ACC112 (cell line): ENCODE results near the gene YY2.
"Not testable (repeated sequence)": the region's sequence is repeated elsewhere in the genome, so short reads cannot be mapped to it uniquely, and the experiment has no call there.

Source experiments
- H2AFZ ChIP-seq: fragments of 200-600 bp; sonication (generic); one replicate; pipeline ENCODE4 v1.6.0; 2017; ENCODE audit warnings: antibody characterized with exemption, low read length; ENCODE audit not compliant: unreplicated experiment
- H3K27ac ChIP-seq: fragments of 200-600 bp; sonication (generic); 2 replicates; pipeline ENCODE4 v1.5.1; 2014; ENCODE audit warnings: low read depth, mild to moderate bottlenecking, antibody characterized with exemption, low read length, moderate library complexity
- H3K27me3 ChIP-seq: fragments of 200-600 bp; sonication (generic); 2 replicates; pipeline ENCODE4 v1.6.1; 2014; ENCODE audit warnings: mild to moderate bottlenecking, antibody characterized with exemption, low read length, moderate library complexity, mixed read lengths; ENCODE audit not compliant: insufficient read depth
- H3K36me3 ChIP-seq: fragments of 200-600 bp; sonication (generic); 2 replicates; pipeline ENCODE4 v1.6.1; 2016; ENCODE audit warnings: mild to moderate bottlenecking, antibody characterized with exemption, low read length, moderate library complexity, mixed read lengths; ENCODE audit not compliant: insufficient read depth
- H3K4me1 ChIP-seq: fragments of 200-600 bp; sonication (generic); one replicate; pipeline ENCODE4 v1.6.1; 2016; ENCODE audit warnings: low read length, mixed read lengths; ENCODE audit not compliant: insufficient read depth, unreplicated experiment, control insufficient read depth
- H3K4me3 ChIP-seq: fragments of 200-600 bp; sonication (generic); 2 replicates; pipeline ENCODE4 v1.5.1; 2014; ENCODE audit warnings: mild to moderate bottlenecking, low read depth, low read length
- H3K79me2 ChIP-seq: fragments of 200-600 bp; sonication (generic); one replicate; pipeline ENCODE4 v1.6.0; 2016; ENCODE audit warnings: low read length; ENCODE audit not compliant: control insufficient read depth, unreplicated experiment, insufficient read depth

Gene YY2

GRCh38 chrX:21873063-21873775, 17.4 kb downstream of the YY2 start:
- Histone ChIP-seq H3K27me3 (no peaks in the 10 kb centered on the region), H2AFZ (no peak overlapping the region), H3K4me3 (no peak overlapping the region), H3K27ac (no peak overlapping the region), H3K4me1 (peaks cover 4% of the 10 kb centered on the region), H3K79me2 (peaks cover 3% of the 10 kb centered on the region), H3K36me3 (peaks cover 7% of the 10 kb centered on the region; the same call in 1 of the 2 replicates)

- peaks cover 13% of the 10 kb centered on the region; the same call in 1 of the 2 replicates for H3K36me3 ChIP-seq
- H3K27me3 ChIP-seq, H2AFZ ChIP-seq, H3K27ac ChIP-seq, H3K4me1 ChIP-seq, H3K79me2 ChIP-seq, H3K4me3 ChIP-seq: not testable (repeated sequence)
Measured at GRCh38 chrX:21874182-21874581, 18.4 kb downstream of the YY2 start.

GRCh38 chrX:21875013-21875412, 19.2 kb downstream of the YY2 start:
- no peak overlapping the region for H2AFZ ChIP-seq
- peaks cover 10% of the 10 kb centered on the region; the same call in 1 of the 2 replicates for H3K36me3 ChIP-seq
- H3K4me3 ChIP-seq: no peak overlapping the region
- no peak overlapping the region for H3K27ac ChIP-seq
- H3K27me3 ChIP-seq: no peaks in the 10 kb centered on the region
- peaks cover 3% of the 10 kb centered on the region for H3K79me2 ChIP-seq
- peaks cover 4% of the 10 kb centered on the region for H3K4me1 ChIP-seq

- Histone ChIP-seq H3K27me3 (no peaks in the 10 kb centered on the region), H3K79me2 (no peaks in the 10 kb centered on the region), H3K4me1 (peaks cover 18% of the 10 kb centered on the region), H2AFZ (no peak overlapping the region), H3K27ac (no peak overlapping the region), H3K4me3 (no peak overlapping the region), H3K36me3 (peaks cover 20% of the 10 kb centered on the region)
Measured at GRCh38 chrX:21881881-21882574, 26.2 kb downstream of the YY2 start.

- no peak overlapping the region for H3K4me3 ChIP-seq
- H3K27ac ChIP-seq: no peak overlapping the region
- H3K79me2 ChIP-seq: no peaks in the 10 kb centered on the region
- peaks cover 17% of the 10 kb centered on the region for H3K36me3 ChIP-seq
- no peak overlapping the region for H2AFZ ChIP-seq
- no peaks in the 10 kb centered on the region for H3K27me3 ChIP-seq
- peaks cover 18% of the 10 kb centered on the region for H3K4me1 ChIP-seq
Measured at GRCh38 chrX:21883258-21883657, 27.5 kb downstream of the YY2 start.

- Histone ChIP-seq H3K4me1 (peaks cover 18% of the 10 kb centered on the region), H3K27ac (no peak overlapping the region; the same call in 1 of the 2 replicates), H3K36me3 (peaks cover 11% of the 10 kb centered on the region), H3K79me2 (no peaks in the 10 kb centered on the region), H3K27me3 (no peaks in the 10 kb centered on the region), H2AFZ (no peak overlapping the region), H3K4me3 (no peak overlapping the region)
Measured at GRCh38 chrX:21885568-21885967, 29.8 kb downstream of the YY2 start.

GRCh38 chrX:21905313-21905712, 49.5 kb downstream of the YY2 start:
- no peaks in the 10 kb centered on the region for H3K4me1 ChIP-seq
- H3K79me2 ChIP-seq: no peaks in the 10 kb centered on the region
- H3K27me3 ChIP-seq: no peaks in the 10 kb centered on the region
- no peak overlapping the region for H3K4me3 ChIP-seq
- H3K36me3 ChIP-seq: no peaks in the 10 kb centered on the region
- no peak overlapping the region for H3K27ac ChIP-seq
- H2AFZ ChIP-seq: no peak overlapping the region

- no peak overlapping the region for H3K27ac ChIP-seq
- H3K36me3 ChIP-seq: no peaks in the 10 kb centered on the region
- H3K4me3 ChIP-seq: no peak overlapping the region
- no peaks in the 10 kb centered on the region for H3K27me3 ChIP-seq
- no peaks in the 10 kb centered on the region for H3K79me2 ChIP-seq
- H2AFZ ChIP-seq: no peak overlapping the region
- H3K4me1 ChIP-seq: no peaks in the 10 kb centered on the region
Measured at GRCh38 chrX:21905953-21906352, 50.2 kb downstream of the YY2 start.

GRCh38 chrX:21907260-21907659, 51.5 kb downstream of the YY2 start:
- H3K27ac ChIP-seq: no peak overlapping the region
- H3K27me3 ChIP-seq: no peaks in the 10 kb centered on the region
- no peak overlapping the region for H3K4me3 ChIP-seq

More at GRCh38 chrX:21907260-21907659, 51.5 kb downstream of the YY2 start:
- H2AFZ ChIP-seq: no peak overlapping the region
- no peaks in the 10 kb centered on the region for H3K36me3 ChIP-seq
- H3K4me1 ChIP-seq: no peaks in the 10 kb centered on the region
- no peaks in the 10 kb centered on the region for H3K79me2 ChIP-seq
